ENCODE data around the gene TEAD3.

The TEAD3 gene

GRCh38 chr6:35492258-35492973, 4.5 kb downstream of the TEAD3 start:
- no peak for DNase-seq (ENCODE audit: low read depth)

DNA sequence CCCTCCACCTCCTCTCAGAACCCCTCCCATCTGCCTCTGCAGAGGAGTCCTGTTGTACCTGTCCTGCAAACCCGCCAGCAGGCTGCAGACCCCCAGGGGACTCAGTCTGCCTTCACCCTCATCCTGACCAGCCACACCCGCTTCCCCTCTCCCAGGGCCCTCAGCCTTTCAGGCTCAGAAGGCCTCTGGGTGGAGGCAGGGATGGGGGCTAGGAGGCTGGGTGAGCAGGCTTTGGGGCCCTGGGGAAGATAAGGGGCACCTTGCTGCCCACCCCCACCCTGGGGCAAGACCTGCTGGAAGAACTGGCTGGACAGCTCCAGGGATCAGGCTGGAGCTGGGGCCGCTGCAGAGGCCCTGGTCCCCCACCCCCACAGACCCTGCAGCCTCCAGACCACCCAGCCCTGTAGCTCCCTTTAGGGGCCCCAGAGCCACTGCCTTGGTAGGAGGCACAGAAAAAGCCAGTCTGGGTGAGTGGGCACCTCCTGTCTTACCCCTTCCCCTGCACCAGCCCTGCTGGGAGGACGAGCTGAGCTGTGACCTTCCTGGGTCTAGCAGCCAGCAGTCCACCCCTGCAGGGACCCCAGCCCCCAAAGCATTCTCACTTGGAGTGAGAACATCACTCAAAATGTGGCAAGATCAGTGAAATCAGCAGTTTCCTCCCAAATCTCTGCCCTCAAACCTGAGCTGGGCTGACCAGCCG, 5.2 kb downstream of the TEAD3 start:
- no peak for DNase-seq (ENCODE audit: low read depth)

- no peak for DNase-seq (ENCODE audit: low read depth)
Measured at GRCh38 chr6:35490821-35491557, 5.9 kb downstream of the TEAD3 start.

GRCh38 chr6:35489995-35490791, 6.7 kb downstream of the TEAD3 start:
- no peak for DNase-seq (ENCODE audit: low read depth)

- no peak for DNase-seq (ENCODE audit: low read depth)
Measured at GRCh38 chr6:35489066-35489465, 7.8 kb downstream of the TEAD3 start.

GRCh38 chr6:35488517-35488862, 8.4 kb downstream of the TEAD3 start:
- DNase-seq (ENCODE audit: low read depth): no peak

GRCh38 chr6:35487658-35488516, 9.0 kb downstream of the TEAD3 start:
- DNase-seq (ENCODE audit: low read depth): no peak

GRCh38 chr6:35486005-35486925, 10.6 kb downstream of the TEAD3 start:
- DNase-seq (ENCODE audit: low read depth): no peak

DNA sequence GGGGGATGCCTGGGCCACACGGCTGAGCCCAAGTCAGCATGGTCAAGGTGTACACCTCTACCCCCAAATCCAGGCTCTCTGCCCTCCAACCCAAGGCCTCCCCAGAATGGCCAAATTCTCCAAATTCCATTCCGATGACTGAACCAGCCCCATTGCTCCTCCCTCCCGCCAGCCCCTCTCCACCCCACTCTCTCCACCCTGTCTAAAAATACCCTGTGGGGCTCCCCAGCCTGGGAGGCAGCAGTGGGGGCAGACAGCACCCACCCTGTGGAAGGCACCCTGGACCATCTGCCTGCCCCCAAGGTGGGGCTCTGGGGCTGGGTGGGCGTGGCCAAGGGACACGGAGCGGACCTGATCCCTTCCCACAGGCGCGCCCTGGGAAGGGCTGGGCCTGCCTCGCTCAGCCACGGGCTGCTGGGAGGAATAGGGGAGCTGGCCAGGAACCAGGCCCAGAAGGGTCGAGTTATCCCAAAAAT, 11.4 kb downstream of the TEAD3 start:
- DNase-seq (ENCODE audit: low read depth): no peak

DNA sequence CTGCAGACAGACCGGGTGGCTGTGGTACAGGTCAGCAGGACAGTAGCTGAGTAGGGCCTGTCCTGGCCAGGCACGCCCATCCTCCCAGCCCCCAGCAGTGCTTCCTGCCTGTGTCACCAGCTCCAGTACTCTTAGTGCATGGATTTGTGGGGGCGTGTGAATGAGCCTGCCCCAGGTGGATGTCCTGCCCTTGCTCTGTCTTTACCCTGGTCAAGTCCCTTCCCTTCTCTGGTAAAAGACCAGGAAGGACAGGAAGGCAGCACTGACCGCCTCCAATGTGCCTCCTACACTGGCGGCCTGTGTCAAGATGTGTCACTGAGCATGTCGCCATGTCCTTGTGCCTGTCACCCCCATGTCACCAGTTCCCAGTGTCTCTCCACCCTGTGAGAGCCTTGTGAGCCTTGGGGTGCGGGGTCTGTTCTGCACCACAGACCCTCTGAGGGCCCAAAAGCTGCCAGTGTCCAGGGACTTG, 11.9 kb downstream of the TEAD3 start:
- no peak for DNase-seq (ENCODE audit: low read depth)

DNA sequence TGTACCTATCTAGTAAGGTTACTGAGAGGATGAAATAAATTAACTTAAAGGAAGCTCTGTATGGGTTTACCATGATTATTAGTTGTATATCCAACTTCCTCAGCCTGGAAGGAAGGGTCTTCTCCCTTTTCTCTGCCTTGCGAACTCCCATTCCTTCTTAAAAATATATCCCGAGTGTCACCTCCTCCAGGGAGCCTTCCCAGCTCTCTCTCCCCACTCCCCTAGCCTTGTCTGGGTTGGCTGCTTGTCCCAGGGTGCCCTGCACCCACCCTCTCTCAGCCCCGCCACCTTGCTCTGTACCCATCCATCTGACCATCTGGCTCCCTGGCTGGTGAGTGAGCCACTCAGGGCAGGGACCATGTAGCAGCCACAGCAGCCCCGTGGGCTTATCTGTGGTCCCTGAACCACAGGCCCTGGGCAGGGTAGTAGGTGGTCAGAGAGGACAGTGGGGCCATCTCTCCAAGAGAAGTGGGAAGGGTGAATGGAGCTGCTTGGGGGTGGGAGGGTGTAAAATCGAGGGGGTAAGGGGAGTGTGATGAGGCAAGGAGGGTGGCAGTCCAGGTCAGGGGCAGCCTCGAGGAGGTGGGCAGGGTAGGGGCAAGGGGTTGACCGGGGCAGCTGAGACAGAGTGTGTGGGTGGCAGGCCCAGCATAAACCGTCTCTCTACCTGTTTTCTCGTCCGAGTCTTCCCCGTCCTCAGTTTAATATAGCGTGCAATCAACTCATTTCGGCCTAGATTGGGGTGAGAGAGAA, 12.8 kb downstream of the TEAD3 start:
- DNase-seq (ENCODE audit: low read depth): no peak

GRCh38 chr6:35483490-35483889, 13.4 kb downstream of the TEAD3 start:
- no peak for DNase-seq (ENCODE audit: low read depth)

GRCh38 chr6:35483062-35483461, 13.8 kb downstream of the TEAD3 start:
- no peak for DNase-seq (ENCODE audit: low read depth)

GRCh38 chr6:35481226-35481625, 15.7 kb downstream of the TEAD3 start:
- DNase-seq (ENCODE audit: low read depth): no peak

DNA sequence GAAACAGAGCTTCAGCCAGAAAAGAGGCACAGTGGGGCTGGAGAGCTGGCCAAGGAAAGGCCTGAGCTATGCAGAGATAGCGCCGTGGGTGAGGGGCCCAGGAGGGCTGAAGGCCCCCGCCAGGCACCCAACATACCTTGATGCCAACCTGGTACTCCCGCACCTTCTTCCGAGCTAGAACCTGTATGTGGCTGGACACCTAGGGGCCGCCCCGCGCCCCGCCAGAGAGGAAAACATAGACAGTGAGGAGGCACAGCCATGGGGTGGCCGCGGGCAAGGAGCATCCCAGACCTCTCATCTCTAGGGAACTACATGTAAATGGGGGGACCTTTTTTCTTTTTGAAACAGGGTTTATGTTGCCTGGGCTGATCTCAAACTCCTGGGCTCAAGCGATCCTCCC, 16.7 kb downstream of the TEAD3 start:
- DNase-seq (ENCODE audit: low read depth): no peak

- DNase-seq (ENCODE audit: low read depth): no peak
Measured at GRCh38 chr6:35478259-35478658, 18.6 kb downstream of the TEAD3 start.

- no peak for DNase-seq (ENCODE audit: low read depth)
Measured at GRCh38 chr6:35477551-35478179, 19.2 kb downstream of the TEAD3 start.

- DNase-seq (ENCODE audit: low read depth): no peak
Measured at GRCh38 chr6:35477028-35477427, 19.9 kb downstream of the TEAD3 start.

GRCh38 chr6:35476004-35476403, 20.9 kb downstream of the TEAD3 start:
- DNase-seq (ENCODE audit: low read depth): no peak

Measured in stimulated activated CD8-positive, alpha-beta memory T cell treated with anti-CD3 and anti-CD28 coated beads, Interleukin-12 subunit alpha, Interleukin-12 subunit beta, amount 100 ng/mL, for 4 hours (primary cell).